ENCODE measurements around the gene GCK.

Gene GCK

GRCh38 chr7:44211126-44211675 is 22.0 kb upstream of the GCK start:
- Histone ChIP-seq H3K36me3 (replicated peaks in 1 of 2; ENCODE audit: control insufficient read depth in 2 of 2, insufficient read depth in 2 of 2, low read length in 2 of 2) (peaks cover 45 to 78% of the 10 kb centered on the region in 2 donors), H2BK5ac (ENCODE audit: low read length) (no peak overlapping the region), H2BK12ac (ENCODE audit: low read length) (no peak overlapping the region), H3K18ac (ENCODE audit: low read length) (no peak overlapping the region), H3K23ac (ENCODE audit: low read depth, low read length, poor library complexity) (no peak overlapping the region), H4K91ac (ENCODE audit: low read depth, low read length, poor library complexity) (peak overlapping the region; percentile 25), H3K14ac (ENCODE audit: low read length) (no peak overlapping the region), H2AK5ac (ENCODE audit: low read depth, low read length) (no peak overlapping the region), H3K27ac (replicated peaks; ENCODE audit: low read length) (no peak overlapping the region), H3K27me3 (ENCODE audit: control insufficient read depth in 3 of 3, insufficient read depth in 3 of 3, low read depth in 1 of 3, low read length in 3 of 3) (no peaks in the 10 kb centered on the region), H2BK15ac (ENCODE audit: low read length) (no peak overlapping the region), H3K9me3 (replicated peaks in 1 of 2; ENCODE audit: control insufficient read depth in 2 of 2, insufficient read depth in 1 of 2, low read depth in 1 of 2, low read length in 2 of 2) (no peaks in the 10 kb centered on the region), H4K8ac (ENCODE audit: low read depth, low read length) (no peak overlapping the region), H2BK120ac (ENCODE audit: low read depth, low read length) (no peak overlapping the region), H3K4ac (ENCODE audit: low read length) (no peak overlapping the region), H3K79me1 (ENCODE audit: low read depth, low read length) (no peaks in the 10 kb centered on the region), H3K4me3 (ENCODE audit: low read length in 2 of 2) (no peak overlapping the region), H2AFZ (ENCODE audit: low read length) (no peak overlapping the region), H3K4me2 (ENCODE audit: insufficient read depth, low read length, poor library complexity, severe bottlenecking) (no peak overlapping the region), H3K9ac (ENCODE audit: low read depth, low read length, poor library complexity) (no peak overlapping the region), H3K4me1 (ENCODE audit: control insufficient read depth in 2 of 2, insufficient read depth in 1 of 2, low read depth in 1 of 2, low read length in 2 of 2) (peaks cover 2 to 9% of the 10 kb centered on the region in 2 donors)
- no peak for DNase-seq (ENCODE audit: low spot score)
- whole genome bisulfite sequencing, 2 donors (ENCODE audit: extremely low coverage in 2 of 2, insufficient read length in 2 of 2, insufficient replicate concordance in 1 of 2) = no CpG with 5 or more reads among the region's 10 CpGs

- no peak overlapping the region for H2BK15ac ChIP-seq (ENCODE audit: low read length)
- H2AK5ac ChIP-seq (ENCODE audit: low read depth, low read length) = no peak overlapping the region
- no peak overlapping the region for H2BK5ac ChIP-seq (ENCODE audit: low read length)
- H3K4ac ChIP-seq (ENCODE audit: low read length) = no peak overlapping the region
- H3K18ac ChIP-seq (ENCODE audit: low read length) = no peak overlapping the region
- no peak overlapping the region for H3K9ac ChIP-seq (ENCODE audit: low read depth, low read length, poor library complexity)
- H3K36me3 ChIP-seq (replicated peaks in 1 of 2; ENCODE audit: control insufficient read depth in 2 of 2, insufficient read depth in 2 of 2, low read length in 2 of 2) = peaks cover 51 to 89% of the 10 kb centered on the region in 2 donors
- no peak overlapping the region for H3K4me3 ChIP-seq (ENCODE audit: low read length in 2 of 2)
- DNase-seq (ENCODE audit: low spot score) = no peak
- no peaks in the 10 kb centered on the region for H3K27me3 ChIP-seq (ENCODE audit: control insufficient read depth in 3 of 3, insufficient read depth in 3 of 3, low read depth in 1 of 3, low read length in 3 of 3)
- H3K4me2 ChIP-seq (ENCODE audit: insufficient read depth, low read length, poor library complexity, severe bottlenecking) = no peak overlapping the region
- H2BK120ac ChIP-seq (ENCODE audit: low read depth, low read length) = no peak overlapping the region
- no peak overlapping the region for H3K23ac ChIP-seq (ENCODE audit: low read depth, low read length, poor library complexity)
- H3K4me1 ChIP-seq (ENCODE audit: control insufficient read depth in 2 of 2, insufficient read depth in 1 of 2, low read depth in 1 of 2, low read length in 2 of 2) = peaks cover 2 to 9% of the 10 kb centered on the region in 2 donors
- no peaks in the 10 kb centered on the region for H3K9me3 ChIP-seq (replicated peaks in 1 of 2; ENCODE audit: control insufficient read depth in 2 of 2, insufficient read depth in 1 of 2, low read depth in 1 of 2, low read length in 2 of 2)
- H3K27ac ChIP-seq (replicated peaks; ENCODE audit: low read length) = no peak overlapping the region
- H2BK12ac ChIP-seq (ENCODE audit: low read length) = no peak overlapping the region
- no peaks in the 10 kb centered on the region for H3K79me1 ChIP-seq (ENCODE audit: low read depth, low read length)
- no peak overlapping the region for H4K8ac ChIP-seq (ENCODE audit: low read depth, low read length)
- no peak overlapping the region for H3K14ac ChIP-seq (ENCODE audit: low read length)
- no peak overlapping the region for H4K91ac ChIP-seq (ENCODE audit: low read depth, low read length, poor library complexity)
- no CpG with 5 or more reads among the region's 5 CpGs for WGBS, 2 donors (ENCODE audit: extremely low coverage in 2 of 2, insufficient read length in 2 of 2, insufficient replicate concordance in 1 of 2)
- H2AFZ ChIP-seq (ENCODE audit: low read length) = no peak overlapping the region
Observed at GRCh38 chr7:44210107-44210506, 20.9 kb upstream of the GCK start.

GRCh38 chr7:44208085-44208484 is 18.8 kb upstream of the GCK start:
- Histone ChIP-seq H4K8ac (ENCODE audit: low read depth, low read length) (no peak overlapping the region), H3K27me3 (ENCODE audit: control insufficient read depth in 3 of 3, insufficient read depth in 3 of 3, low read depth in 1 of 3, low read length in 3 of 3) (no peaks in the 10 kb centered on the region), H3K4me2 (ENCODE audit: insufficient read depth, low read length, poor library complexity, severe bottlenecking) (no peak overlapping the region), H2AFZ (ENCODE audit: low read length) (no peak overlapping the region), H2AK5ac (ENCODE audit: low read depth, low read length) (no peak overlapping the region), H2BK120ac (ENCODE audit: low read depth, low read length) (no peak overlapping the region), H3K23ac (ENCODE audit: low read depth, low read length, poor library complexity) (no peak overlapping the region), H2BK5ac (ENCODE audit: low read length) (no peak overlapping the region), H3K4me3 (ENCODE audit: low read length in 2 of 2) (no peak overlapping the region), H3K4me1 (ENCODE audit: control insufficient read depth in 2 of 2, insufficient read depth in 1 of 2, low read depth in 1 of 2, low read length in 2 of 2) (peaks cover 0 to 3% of the 10 kb centered on the region in 2 donors), H2BK12ac (ENCODE audit: low read length) (no peak overlapping the region), H3K4ac (ENCODE audit: low read length) (no peak overlapping the region), H3K9me3 (replicated peaks in 1 of 2; ENCODE audit: control insufficient read depth in 2 of 2, insufficient read depth in 1 of 2, low read depth in 1 of 2, low read length in 2 of 2) (no peaks in the 10 kb centered on the region), H3K27ac (replicated peaks; ENCODE audit: low read length) (no peak overlapping the region), H3K79me1 (ENCODE audit: low read depth, low read length) (peaks cover 2% of the 10 kb centered on the region), H2BK15ac (ENCODE audit: low read length) (no peak overlapping the region), H3K18ac (ENCODE audit: low read length) (no peak overlapping the region), H3K14ac (ENCODE audit: low read length) (no peak overlapping the region), H4K91ac (ENCODE audit: low read depth, low read length, poor library complexity) (no peak overlapping the region), H3K9ac (ENCODE audit: low read depth, low read length, poor library complexity) (no peak overlapping the region), H3K36me3 (replicated peaks in 1 of 2; ENCODE audit: control insufficient read depth in 2 of 2, insufficient read depth in 2 of 2, low read length in 2 of 2) (peaks cover 52 to 98% of the 10 kb centered on the region in 2 donors)
- no CpG with 5 or more reads among the region's 7 CpGs for WGBS, 2 donors (ENCODE audit: extremely low coverage in 2 of 2, insufficient read length in 2 of 2, insufficient replicate concordance in 1 of 2)
- no peak for DNase-seq (ENCODE audit: low spot score)

GRCh38 chr7:44206008-44206407 is 16.8 kb upstream of the GCK start:
- H2BK12ac ChIP-seq (ENCODE audit: low read length) = no peak overlapping the region
- H4K8ac ChIP-seq (ENCODE audit: low read depth, low read length) = no peak overlapping the region
- H3K27me3 ChIP-seq (ENCODE audit: control insufficient read depth in 3 of 3, insufficient read depth in 3 of 3, low read depth in 1 of 3, low read length in 3 of 3) = no peaks in the 10 kb centered on the region
- H3K14ac ChIP-seq (ENCODE audit: low read length) = no peak overlapping the region
- no peak overlapping the region for H3K23ac ChIP-seq (ENCODE audit: low read depth, low read length, poor library complexity)
- H3K79me1 ChIP-seq (ENCODE audit: low read depth, low read length) = peaks cover 3% of the 10 kb centered on the region
- H3K27ac ChIP-seq (replicated peaks; ENCODE audit: low read length) = no peak overlapping the region
- no peak overlapping the region for H2BK120ac ChIP-seq (ENCODE audit: low read depth, low read length)
- no peaks in the 10 kb centered on the region for H3K9me3 ChIP-seq (replicated peaks in 1 of 2; ENCODE audit: control insufficient read depth in 2 of 2, insufficient read depth in 1 of 2, low read depth in 1 of 2, low read length in 2 of 2)
- H2AK5ac ChIP-seq (ENCODE audit: low read depth, low read length) = no peak overlapping the region
- DNase-seq (ENCODE audit: low spot score) = no peak
- H3K18ac ChIP-seq (ENCODE audit: low read length) = no peak overlapping the region
- H3K9ac ChIP-seq (ENCODE audit: low read depth, low read length, poor library complexity) = no peak overlapping the region
- peaks cover 44 to 78% of the 10 kb centered on the region in 2 donors for H3K36me3 ChIP-seq (replicated peaks in 1 of 2; ENCODE audit: control insufficient read depth in 2 of 2, insufficient read depth in 2 of 2, low read length in 2 of 2)
- H4K91ac ChIP-seq (ENCODE audit: low read depth, low read length, poor library complexity) = no peak overlapping the region
- no peak overlapping the region for H3K4ac ChIP-seq (ENCODE audit: low read length)
- no peak overlapping the region for H3K4me3 ChIP-seq (ENCODE audit: low read length in 2 of 2)
- H2BK5ac ChIP-seq (ENCODE audit: low read length) = no peak overlapping the region
- no peak overlapping the region for H2BK15ac ChIP-seq (ENCODE audit: low read length)
- H3K4me1 ChIP-seq (ENCODE audit: control insufficient read depth in 2 of 2, insufficient read depth in 1 of 2, low read depth in 1 of 2, low read length in 2 of 2) = peaks cover 3% of the 10 kb centered on the region in 2 donors
- no CpG with 5 or more reads among the region's 5 CpGs for WGBS, 2 donors (ENCODE audit: extremely low coverage in 2 of 2, insufficient read length in 2 of 2, insufficient replicate concordance in 1 of 2)
- no peak overlapping the region for H2AFZ ChIP-seq (ENCODE audit: low read length)
- H3K4me2 ChIP-seq (ENCODE audit: insufficient read depth, low read length, poor library complexity, severe bottlenecking) = no peak overlapping the region

Measured in neuronal stem cell (in vitro differentiated cells).